GM12878 (cell line): Measurements from ENCODE around the gene PIP5KL1. TPM values are rescaled to one million over a fixed set of nuclear protein-coding genes. Genes with fewer than 3 reads are reported as not detected.

Experiments
- ATAC-seq: fragments of 200-7000 bp; cut with Tn5 transposase; 3 replicates; pipeline ENCODE4 v1.9.1; 2020; ENCODE audit warnings: mild to moderate bottlenecking, moderate library complexity
- BruUV-seq: library from RNA; stranded (reverse); fragments of 400-500 nt; replicated peaks from 2 replicates; lab custom pipeline; 2021; lab: Mats Ljungman, UMichigan
- CTCF ChIA-PET: fragments of 300-600 bp; sonication (Branson Sonifier 250); formaldehyde crosslinking; extraction: SDS; loops from one replicate; lab custom pipeline; 2021; ENCODE audit warnings: inconsistent platforms; lab: Yijun Ruan, JAX
- POLR2A ChIA-PET: fragments of 350-600 bp; formaldehyde crosslinking; extraction: SDS; loops from one replicate; lab custom pipeline; 2021; ENCODE audit warnings: inconsistent platforms; lab: Charles Lee
- RAD21 ChIA-PET: fragments of 300-600 bp; sonication (Branson Sonifier 250); formaldehyde crosslinking; loops from one replicate; lab custom pipeline; 2023; ENCODE audit warnings: antibody characterized with exemption; ENCODE audit not compliant: unreplicated experiment; lab: Charles Lee
- SMC1A ChIA-PET: fragments of 300-600 bp; sonication (Branson Sonifier 250); formaldehyde crosslinking; loops from one replicate; lab custom pipeline; 2023; ENCODE audit not compliant: unreplicated experiment, uncharacterized antibody; lab: Charles Lee
- DNase-seq: peaks from one replicate; pipeline ENCODE4 v3.0.0-alpha.2; 2011; ENCODE audit warnings: low read depth, low spot score
- FAIRE-seq: peaks from 3 replicates; lab custom pipeline; 2011; peaks lifted over from hg19 to GRCh38; lab: Jason Lieb, UNC
- H2AFZ ChIP-seq: 2 replicates; pipeline ENCODE4 v1.6.0; 2011; ENCODE audit warnings: low read depth, low read length, control low read depth; ENCODE audit not compliant: control insufficient read depth
- H3K27ac ChIP-seq: 2 replicates; pipeline ENCODE4 v1.5.1; 2011; ENCODE audit warnings: control low read depth; ENCODE audit not compliant: control insufficient read depth, insufficient read depth
- H3K27me3 ChIP-seq, 2 experiments: replicated peaks in 1 of 2; 2 replicates each; pipeline versions ENCODE4 v1.6.0 to v1.6.1; 2011; ENCODE audit warnings: low read length in 1 of 2; ENCODE audit not compliant: control insufficient read depth in 2 of 2, insufficient read depth in 2 of 2
- H3K36me3 ChIP-seq, 2 experiments: 2 replicates each; pipeline ENCODE4 v1.5.1; 2011; ENCODE audit warnings: low read length in 1 of 2; ENCODE audit not compliant: control insufficient read depth in 2 of 2, insufficient read depth in 2 of 2
- H3K4me1 ChIP-seq: 2 replicates; pipeline ENCODE4 v1.6.1; 2011; ENCODE audit warnings: mild to moderate bottlenecking, low read length, moderate library complexity, mixed read lengths; ENCODE audit not compliant: control insufficient read depth, insufficient read depth
- H3K4me2 ChIP-seq: 2 replicates; pipeline ENCODE4 v1.6.0; 2011; ENCODE audit warnings: control low read depth; ENCODE audit not compliant: control insufficient read depth, insufficient read depth
- H3K4me3 ChIP-seq: fragments of 200-600 bp; sonication (generic); 2 replicates; pipeline ENCODE4 v1.5.1; 2016
- H3K79me2 ChIP-seq: 2 replicates; pipeline ENCODE4 v1.6.0; 2011; ENCODE audit warnings: low read length; ENCODE audit not compliant: control insufficient read depth, insufficient read depth
- H3K9ac ChIP-seq: 2 replicates; pipeline ENCODE4 v1.8.0; 2011; ENCODE audit warnings: low read length, control low read depth, mixed read lengths; ENCODE audit not compliant: control insufficient read depth, insufficient read depth
- H3K9me3 ChIP-seq: replicated peaks from 3 replicates; pipeline ENCODE4 v1.5.1; 2011; ENCODE audit warnings: mild to moderate bottlenecking, low read length; ENCODE audit not compliant: control insufficient read depth, insufficient read depth
- H4K20me1 ChIP-seq: 2 replicates; pipeline ENCODE4 v1.6.0; 2011; ENCODE audit not compliant: control insufficient read depth, insufficient read depth
- BHLHE40 ChIP-seq, 2 experiments: fragments of 450-650 bp in 1 of 2; IDR thresholded peaks; 2 replicates each; pipeline ENCODE4 v1.6.1; 2011 to 2017; ENCODE audit warnings: low read depth in 2 of 2, borderline replicate concordance in 1 of 2, improper control_type of control experiment in 1 of 2, low read length in 1 of 2, mild to moderate bottlenecking in 1 of 2
- E2F8 ChIP-seq: fragments of 450-650 bp; IDR thresholded peaks from 2 replicates; pipeline ENCODE4 v1.6.1; 2018; ENCODE audit warnings: mild to moderate bottlenecking, low read depth, moderate library complexity; ENCODE audit not compliant: partially characterized antibody
- EED ChIP-seq: sonication (generic); IDR thresholded peaks from 2 replicates; pipeline ENCODE4 v1.6.1; 2016; ENCODE audit warnings: antibody characterized with exemption, low read depth
- HCFC1 ChIP-seq: fragments of 150-350 bp; IDR thresholded peaks from 2 replicates; pipeline ENCODE4 v1.6.1; 2014; ENCODE audit warnings: low read length
- MAX ChIP-seq: IDR thresholded peaks from 2 replicates; pipeline ENCODE4 v1.6.1; 2012; ENCODE audit warnings: low read depth, low read length, improper control_type of control experiment
- NBN ChIP-seq: fragments of 450-650 bp; IDR thresholded peaks from 2 replicates; pipeline ENCODE4 v1.6.1; 2016
- NFYA ChIP-seq: IDR thresholded peaks from 2 replicates; pipeline ENCODE4 v1.6.1; 2011; ENCODE audit warnings: low read depth, mild to moderate bottlenecking, low read length, improper control_type of control experiment, borderline replicate concordance
- NKRF ChIP-seq: fragments of 450-650 bp; conservative IDR thresholded peaks from 2 replicates; pipeline ENCODE4 v1.6.1; 2017; ENCODE audit warnings: mild to moderate bottlenecking, moderate library complexity
- POLR2A ChIP-seq: IDR thresholded peaks from 2 replicates; pipeline ENCODE4 v1.6.1; 2011; ENCODE audit warnings: low read depth, mild to moderate bottlenecking, low read length
- SKIL ChIP-seq: fragments of 450-650 bp; IDR thresholded peaks from 2 replicates; pipeline ENCODE4 v1.6.1; 2017; ENCODE audit warnings: mild to moderate bottlenecking, low read depth, inconsistent platforms; ENCODE audit not compliant: poor library complexity, severe bottlenecking
- SREBF1 ChIP-seq: IDR thresholded peaks from 2 replicates; pipeline ENCODE4 v1.6.1; 2012; ENCODE audit warnings: mild to moderate bottlenecking, low read length
- STAT1 ChIP-seq: fragments of 450-650 bp; conservative IDR thresholded peaks from 2 replicates; pipeline ENCODE4 v1.6.1; 2014; ENCODE audit warnings: antibody characterized with exemption, mild to moderate bottlenecking
- TCF3 ChIP-seq: IDR thresholded peaks from 2 replicates; pipeline ENCODE4 v1.6.1; 2012; ENCODE audit warnings: low read depth, mild to moderate bottlenecking, low read length, borderline replicate concordance; ENCODE audit not compliant: insufficient read depth
- ZBTB33 ChIP-seq: fragments of 450-650 bp; IDR thresholded peaks from 2 replicates; pipeline ENCODE4 v1.6.1; 2017; ENCODE audit warnings: mild to moderate bottlenecking
- ZNF217 ChIP-seq: fragments of 450-650 bp; IDR thresholded peaks from 2 replicates; pipeline ENCODE4 v1.6.1; 2017; ENCODE audit warnings: antibody characterized with exemption, mild to moderate bottlenecking
- ZNF384 ChIP-seq: IDR thresholded peaks from 2 replicates; pipeline ENCODE4 v1.6.1; 2012; ENCODE audit warnings: low read depth, mild to moderate bottlenecking, low read length, improper control_type of control experiment, borderline replicate concordance
- WGBS: methylation state at CpG from one replicate; pipeline ENCODE4 v1.1.6; 2016; ENCODE audit warnings: low lambda C conversion rate; ENCODE audit not compliant: insufficient replicate concordance, insufficient coverage; ENCODE audit errors: missing lambda C conversion rate; 5-methylcytosine and 5-hydroxymethylcytosine counted together
- in situ Hi-C: fragments of 300-500 bp; cut with MboI; formaldehyde crosslinking; loops from 9 replicates; pipeline ENCODE4 v1.14.3; 2018; ENCODE audit warnings: mixed read lengths
- intact Hi-C: fragments of 100-400 bp; cut with micrococcal nuclease; formaldehyde crosslinking; loops from one replicate; pipeline ENCODE4 v1.14.2; 2022; ENCODE audit not compliant: unreplicated experiment
- polyA plus RNA-seq, 11 experiments: library from polyadenylated mRNA; depleted of rRNA in 4 of 11; unstranded in 6 of 11; stranded (reverse) in 5 of 11; fragments of >200 nt; fragmentation: Nextera tagmentation in 4 of 11; fragmentation: Illumina TruSeq in 1 of 11; extraction: Ambion mirVana in 4 of 11; extraction: Trizol in 1 of 11; gene quantifications; 1 replicate in 1 of 11; 2 replicates in 10 of 11; pipeline versions ENCODE4 v1.2.1 to v1.2.3, GENCODE V29; 2011 to 2016; ENCODE audit warnings: inconsistent platforms in 2 of 11, missing spikeins in 2 of 11, low read depth in 1 of 11
- total RNA-seq, 4 experiments: library from RNA; depleted of rRNA in 3 of 4; stranded (reverse); fragments of >200 nt in 3 of 4; fragmentation: Illumina TruSeq in 1 of 4; extraction: Trizol in 1 of 4; gene quantifications; 2 replicates each; pipeline versions ENCODE4 v1.2.1 to v1.2.3, GENCODE V29; 2013 to 2021

Gene PIP5KL1
- total and polyA plus RNA-seq, 10 of the 15 experiments (the other 5 are each of a cell fraction or from before 2014, with no cell fraction given), result 0.04 to 0.67 (median 0.43) TPM; not detected in 2

GRCh38 chr9:127934248-127934647 lies 3.7 kb upstream of the PIP5KL1 start:
- Histone ChIP-seq H3K9ac (no peak overlapping the region), H3K4me1 (peaks cover 18% of the 10 kb centered on the region), H3K4me2 (no peak overlapping the region), H3K4me3 (no peak overlapping the region), H3K27ac (no peak overlapping the region), H3K36me3 (peaks cover 0 to 2% of the 10 kb centered on the region in 2 experiments; a peak in 2 of 4 replicates), H4K20me1 (no peaks in the 10 kb centered on the region), H3K27me3 (no peaks in the 10 kb centered on the region), H2AFZ (no peak overlapping the region), H3K79me2 (peaks cover 22% of the 10 kb centered on the region), H3K9me3 (no peaks in the 10 kb centered on the region)
- ChIA-PET POLR2A (interaction anchor here (0.5 to 0.7 kb wide), 2 partner anchors 10 to 149 kb away, joined by 3 to 7 read pairs; no protein-coding TSS in a partner anchor), SMC1A (no interaction called here), RAD21 (no interaction called here), CTCF (interaction anchor here (1.3 to 1.9 kb wide), 3 partner anchors 9 to 100 kb away, joined by 4 to 9 read pairs (median 6); no protein-coding TSS in a partner anchor)
- 95% methylated on average over 4 of the region's 4 CpGs for WGBS
- ATAC-seq (no peak), DNase-seq (no peak), FAIRE-seq (no peak)
- intact Hi-C loops (no loop called here), in situ Hi-C loops (no loop called here)
- BruUV-seq, result no TSS peak
- TF ChIP-seq TCF3, result no peak
- no peak for TF ChIP-seq STAT1
- TF ChIP-seq NKRF, result no peak
- TF ChIP-seq NBN, result no peak
- no peak for TF ChIP-seq E2F8
- no peak for TF ChIP-seq ZNF384
- no peak for TF ChIP-seq SREBF1
- no peak for TF ChIP-seq NFYA
- TF ChIP-seq SKIL, result no peak
- no peak for TF ChIP-seq HCFC1
- no peak for TF ChIP-seq EED
- TF ChIP-seq ZBTB33, result no peak
- no peak for TF ChIP-seq POLR2A
- TF ChIP-seq MAX, result no peak
- no peak for TF ChIP-seq BHLHE40 (IDR thresholded peaks at IDR 0.05; ENCODE audit: borderline replicate concordance in 1 of 2, low read depth in 2 of 2, low read length in 1 of 2)
- no peak for TF ChIP-seq ZNF217
